ENCODE measurements around the gene CD80. TPM values are rescaled to one million over a fixed set of nuclear protein-coding genes. Genes with fewer than 3 reads are reported as not detected.

The CD80 gene
- total and polyA plus RNA-seq, 2 of the 8 experiments (the other 6 are each of a cell fraction or from before 2014, with no cell fraction given): 0.11 TPM; not detected in 1

GRCh38 chr3:119601154-119601553, 41.7 kb upstream of the CD80 start:
- Histone ChIP-seq H4K91ac (replicated peaks; ENCODE audit: insufficient read length, low read length) (no peak overlapping the region), H3K4me3 (ENCODE audit: extremely low read depth in 1 of 4, insufficient read depth in 2 of 4, low read depth in 3 of 4, low read length in 4 of 4) (no peak overlapping the region), H4K5ac (ENCODE audit: insufficient read length, low read depth, low read length) (no peak overlapping the region), H3K27ac (ENCODE audit: low read depth, low read length) (no peak overlapping the region), H3K36me3 (ENCODE audit: control insufficient read depth in 2 of 4, insufficient read depth in 4 of 4, low read length in 3 of 4) (no peaks in the 10 kb centered on the region), H3K27me3 (replicated peaks in 1 of 4; ENCODE audit: control insufficient read depth in 3 of 4, extremely low read depth in 1 of 4, insufficient read depth in 3 of 4, low read length in 3 of 4) (no peaks in the 10 kb centered on the region), H3K79me1 (ENCODE audit: low read depth, low read length) (no peaks in the 10 kb centered on the region), H3K9me3 (ENCODE audit: insufficient read depth in 2 of 2, low read depth in 1 of 2, low read length in 1 of 2) (no peaks in the 10 kb centered on the region), H3K18ac (ENCODE audit: extremely low read depth, low read length) (no peak overlapping the region), H3K56ac (replicated peaks; ENCODE audit: insufficient read length, low read depth, low read length) (no peak overlapping the region), H3K4me2 (ENCODE audit: insufficient read depth in 1 of 2, low read depth in 2 of 2, low read length in 2 of 2) (peak overlapping the region in 1 of 2 experiments; percentile 32; a peak in 2 of 4 replicates), H2BK12ac (ENCODE audit: low read depth, low read length) (no peak overlapping the region), H3K23ac (ENCODE audit: insufficient read length) (no peak overlapping the region), H2AK5ac (ENCODE audit: low read depth, low read length) (no peak overlapping the region), H2BK120ac (replicated peaks; ENCODE audit: low read depth, low read length) (no peak overlapping the region), H2BK5ac (ENCODE audit: low read depth, low read length) (no peak overlapping the region), H4K8ac (ENCODE audit: extremely low read depth, insufficient read depth, low read length) (no peak overlapping the region), H3K14ac (ENCODE audit: insufficient read length) (no peak overlapping the region), H3K9ac (replicated peaks in 1 of 4; ENCODE audit: extremely low read depth in 1 of 4, low read depth in 3 of 4, low read length in 3 of 4) (no peak overlapping the region), H3K4me1 (replicated peaks in 1 of 4; ENCODE audit: control insufficient read depth in 3 of 4, insufficient read depth in 4 of 4, low read length in 3 of 4) (peaks cover 0 to 3% (median 0%) of the 10 kb centered on the region in 4 experiments; a peak in 3 of 7 replicates), H4K20me1 (replicated peaks in 1 of 2; ENCODE audit: control insufficient read depth in 1 of 2, insufficient read depth in 2 of 2, low read length in 2 of 2) (no peaks in the 10 kb centered on the region), H3K4ac (replicated peaks; ENCODE audit: insufficient read length, low read depth, low read length) (no peak overlapping the region), H3K79me2 (ENCODE audit: control insufficient read depth in 1 of 2, insufficient read depth in 2 of 2, low read length in 2 of 2) (no peaks in the 10 kb centered on the region), H3K23me2 (ENCODE audit: low read depth, low read length) (no peaks in the 10 kb centered on the region; the same call in 1 of the 2 replicates), H2BK20ac (ENCODE audit: low read length) (no peak overlapping the region), H2AFZ (ENCODE audit: low read length) (peak overlapping the region; percentile 93), H2BK15ac (ENCODE audit: low read length) (no peak overlapping the region)
- ChIA-PET POLR2A (ENCODE audit: partially characterized antibody) (no interaction called here), CTCF (ENCODE audit: partially characterized antibody) (interaction anchor here (0.7 to 4.9 kb wide), 31 partner anchors 8 to 817 kb away, joined by 3 to 32 read pairs (median 6); partner anchors contain the start of genes CD80 and COX17)
- TF ChIP-seq GTF2F1 (IDR thresholded peaks at IDR 0.05; ENCODE audit: borderline replicate concordance, low read depth, low read length) (no peak), CEBPB (IDR thresholded peaks at IDR 0.05; ENCODE audit: low read depth, low read length) (no peak), TAF7 (optimal IDR thresholded peaks at IDR 0.05; ENCODE audit: borderline replicate concordance, low read depth, low read length) (no peak), FOSL1 (IDR thresholded peaks at IDR 0.05; ENCODE audit: insufficient read depth, low read depth, low read length) (no peak), CTBP2 (IDR thresholded peaks at IDR 0.05; ENCODE audit: borderline replicate concordance, insufficient read depth, insufficient read length, low read length) (no peak), RNF2 (IDR thresholded peaks at IDR 0.05; ENCODE audit: borderline replicate concordance, low read depth, low read length, missing control alignments, poor library complexity, severe bottlenecking) (no peak), EZH2 (IDR thresholded peaks at IDR 0.05; ENCODE audit: low read depth, low read length, severe bottlenecking) (no peak), POU5F1 (IDR thresholded peaks at IDR 0.05; ENCODE audit: low read depth, low read length) (no peak), EGR1 (IDR thresholded peaks at IDR 0.05; ENCODE audit: borderline replicate concordance, low read depth, low read length) (no peak), YY1 (IDR thresholded peaks at IDR 0.05; ENCODE audit: low read depth, low read length) (no peak), JUN (IDR thresholded peaks at IDR 0.05; ENCODE audit: low read depth, low read length) (no peak), ATF3 (IDR thresholded peaks at IDR 0.05; ENCODE audit: insufficient read depth, low read depth, low read length) (no peak), JUND (IDR thresholded peaks at IDR 0.05; ENCODE audit: low read length) (no peak)
- FAIRE-seq (no peak), DNase-seq (ENCODE audit: low read depth in 1 of 2, low spot score in 2 of 2) (no peak)
- WGBS, 2 experiments (ENCODE audit: extremely low coverage in 1 of 2, insufficient coverage in 1 of 2, insufficient read length in 1 of 2, insufficient replicate concordance in 2 of 2, low coverage in 1 of 2, low lambda C conversion rate in 2 of 2, missing lambda C conversion rate in 1 of 2): 87% methylated on average over 3 of the region's 3 CpGs; no CpG with 5 or more reads in 1 of the 2 experiments
